HEK293 (cell line): ENCODE results near the gene FGFR2.

Experiments
- CTCF ChIP-seq: fragments of 450-650 bp; formaldehyde crosslinking; IDR thresholded peaks from 2 replicates; pipeline ENCODE4 v1.5.1; 2016; ENCODE audit warnings: missing biosample characterization, missing genetic modification characterization
- MEIS1 ChIP-seq: sonication (generic); formaldehyde crosslinking; IDR thresholded peaks from 2 replicates; pipeline ENCODE4 v1.8.1; 2022; ENCODE audit warnings: missing genetic modification reagents, mild to moderate bottlenecking, borderline replicate concordance
- PATZ1 ChIP-seq: fragments of 450-650 bp; formaldehyde crosslinking; IDR thresholded peaks from 2 replicates; pipeline ENCODE4 v1.5.1; 2016; ENCODE audit warnings: missing biosample characterization, missing genetic modification characterization
- ZNF146 ChIP-seq: fragments of 450-650 bp; formaldehyde crosslinking; IDR thresholded peaks from 2 replicates; pipeline ENCODE4 v1.5.1; 2016; ENCODE audit warnings: missing biosample characterization, missing genetic modification characterization
- ZNF184 ChIP-seq: fragments of 450-650 bp; IDR thresholded peaks from 2 replicates; pipeline ENCODE4 v1.5.1; 2018; ENCODE audit warnings: missing biosample characterization, mild to moderate bottlenecking, missing genetic modification characterization
- ZNF221 ChIP-seq: fragments of 450-650 bp; formaldehyde crosslinking; IDR thresholded peaks from 2 replicates; pipeline ENCODE4 v1.5.1; 2017; ENCODE audit warnings: missing biosample characterization, missing genetic modification characterization, borderline replicate concordance
- ZNF311 ChIP-seq: fragments of 450-650 bp; formaldehyde crosslinking; IDR thresholded peaks from 2 replicates; pipeline ENCODE4 v1.5.1; 2017; ENCODE audit warnings: missing biosample characterization, missing genetic modification characterization, borderline replicate concordance
- ZNF747 ChIP-seq: fragments of 450-650 bp; formaldehyde crosslinking; IDR thresholded peaks from 2 replicates; pipeline ENCODE4 v1.5.1; 2016; ENCODE audit warnings: missing biosample characterization, missing genetic modification characterization

- TF ChIP-seq MEIS1 = no peak
- no peak for TF ChIP-seq ZNF184 (tag by site-specific recombination)
- no peak for TF ChIP-seq ZNF311 (tag by site-specific recombination)
- no peak for TF ChIP-seq CTCF (tag by site-specific recombination)
- TF ChIP-seq ZNF146 (tag by site-specific recombination) = no peak
- TF ChIP-seq PATZ1 = peak; percentile 42; the same call in 1 of the 2 replicates
- TF ChIP-seq ZNF747 (tag by site-specific recombination) = no peak
- no peak for TF ChIP-seq ZNF221
Observed at GRCh38 chr10:121573538-121573941, 24.7 kb downstream of the FGFR2 start.
